GM19043 (cell line): ENCODE measurements around the gene RAI1.

Experiments used
- ATAC-seq: cut with Tn5 transposase; IDR thresholded peaks from one replicate; pipeline ENCODE4 v1.9.1; 2021; ENCODE audit warnings: low read depth; ENCODE audit not compliant: unreplicated experiment

Gene RAI1

GRCh38 chr17:17761894-17762743 lies 80.9 kb downstream of the RAI1 start:
- no peak for ATAC-seq

- no peak for ATAC-seq
These were observed 81.5 kb downstream of the RAI1 start for GRCh38 chr17:17762744-17763105.

- ATAC-seq = no peak
These were observed 81.9 kb downstream of the RAI1 start for GRCh38 chr17:17763136-17763535.

- no peak for ATAC-seq
These were observed 82.5 kb downstream of the RAI1 start for GRCh38 chr17:17763734-17764133.

DNA sequence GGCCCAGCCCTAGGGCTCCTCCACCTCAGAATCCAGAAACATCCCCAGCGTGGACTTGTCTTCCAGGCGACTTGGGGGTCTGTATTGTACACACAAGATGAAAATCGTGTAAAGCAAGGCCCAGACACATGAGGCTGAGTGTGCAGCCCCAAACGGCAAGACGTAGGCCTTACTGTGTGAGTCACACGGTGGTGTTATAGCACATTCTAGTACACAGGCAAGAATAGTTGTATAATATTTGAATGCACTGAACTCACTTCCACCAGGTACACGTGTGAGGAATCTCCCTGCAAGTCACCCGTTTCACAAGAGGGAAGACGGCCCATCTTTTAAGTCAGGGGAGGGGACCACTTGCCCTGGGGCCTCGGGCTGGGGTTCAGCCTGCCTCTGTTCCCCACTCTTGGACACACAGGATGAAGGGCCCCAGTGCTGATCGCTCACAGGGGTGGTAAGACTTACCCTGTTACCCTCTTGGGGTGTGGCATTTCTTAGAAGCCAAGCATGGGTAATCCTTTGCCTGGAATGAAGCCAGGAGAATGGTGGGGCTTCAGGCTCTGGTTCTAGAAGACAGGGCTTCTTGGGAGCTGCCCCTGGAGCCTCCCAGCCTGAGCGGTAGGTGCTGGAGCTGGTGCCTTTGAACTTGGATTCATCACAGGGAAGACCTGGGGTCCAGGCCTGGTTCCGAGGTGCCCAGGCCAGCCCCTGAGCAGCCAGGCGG lies 84.3 kb downstream of the RAI1 start:
- no peak for ATAC-seq

DNA sequence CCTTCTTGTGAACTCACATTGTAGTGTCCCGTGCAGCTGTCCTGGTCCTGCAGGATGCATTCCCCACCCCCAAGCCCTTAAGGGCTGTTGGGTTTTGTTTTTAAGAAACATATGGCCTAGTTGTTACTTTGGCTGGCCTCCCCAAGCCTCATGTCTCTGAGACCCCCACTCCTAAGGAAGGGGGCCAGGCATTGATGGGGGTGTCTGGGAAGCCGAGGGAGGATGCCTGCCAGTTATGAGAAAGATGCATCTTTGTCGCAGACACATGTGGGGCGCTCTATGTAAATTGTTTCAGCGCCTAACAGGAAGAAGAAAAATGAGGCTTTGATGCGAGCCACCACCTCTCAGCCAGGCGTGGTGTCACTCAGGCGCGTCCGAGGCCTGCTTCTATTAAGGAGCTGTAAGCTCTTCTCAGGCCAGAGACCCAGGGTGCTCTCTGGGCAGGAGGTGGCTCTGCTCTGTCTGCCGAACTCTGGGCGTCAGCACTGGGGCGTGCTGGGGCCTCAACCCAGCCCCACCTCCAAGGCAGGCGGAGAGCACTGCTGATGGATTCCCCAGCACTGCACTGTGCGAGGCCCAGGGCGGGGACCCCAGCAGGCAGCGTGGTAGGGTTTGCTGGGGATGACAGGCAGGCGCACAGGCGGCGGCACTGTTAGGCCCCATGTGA lies 85.0 kb downstream of the RAI1 start:
- ATAC-seq = peak; percentile 60

DNA sequence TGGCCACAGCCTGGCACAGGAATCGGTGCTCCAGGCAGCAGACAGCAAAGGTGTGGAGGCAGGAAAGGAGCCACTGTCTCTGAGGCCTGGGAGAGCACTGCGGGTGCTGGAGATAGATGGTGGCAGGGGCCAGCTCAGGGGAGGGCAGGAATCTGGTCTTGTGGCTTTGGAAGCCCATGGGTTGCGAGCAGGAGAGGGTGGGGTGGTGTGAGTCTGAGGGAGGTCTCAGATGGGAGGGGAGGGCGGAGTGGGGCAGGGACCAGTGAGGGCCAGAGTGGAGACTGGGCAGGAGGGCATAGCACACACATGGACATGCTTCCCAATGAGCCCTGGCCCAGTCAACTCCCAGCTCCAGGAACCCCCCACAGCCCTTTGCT lies 85.5 kb downstream of the RAI1 start:
- ATAC-seq = no peak

GRCh38 chr17:17767154-17767869 lies 86.1 kb downstream of the RAI1 start:
- ATAC-seq = no peak

DNA sequence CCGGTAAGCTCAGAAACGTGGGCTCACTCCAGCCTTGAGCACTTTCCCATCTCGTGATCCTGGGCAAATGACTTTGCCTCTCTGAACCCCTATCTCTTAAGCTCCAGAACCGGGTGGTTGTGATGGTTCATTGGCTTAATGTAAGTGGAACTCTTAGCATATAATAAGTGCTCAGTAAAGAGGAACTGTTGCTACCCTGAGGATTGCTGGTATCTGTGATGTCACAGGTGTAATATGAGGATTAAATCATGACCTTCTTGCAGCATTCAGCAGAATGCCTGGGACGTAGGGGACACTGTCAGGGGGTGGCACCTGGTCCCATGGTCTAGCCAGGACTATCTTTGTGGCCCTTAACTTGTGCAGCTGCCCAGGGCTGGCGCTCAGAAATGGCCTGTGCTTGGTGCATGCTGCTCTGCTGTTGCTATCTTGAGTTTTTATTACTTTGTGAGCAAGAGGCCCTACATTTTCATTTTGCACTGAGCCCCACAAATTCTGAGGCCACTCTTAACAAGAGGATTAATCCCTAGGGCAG lies 86.7 kb downstream of the RAI1 start:
- no peak for ATAC-seq

GRCh38 chr17:17768424-17769088 lies 87.3 kb downstream of the RAI1 start:
- ATAC-seq = no peak

DNA sequence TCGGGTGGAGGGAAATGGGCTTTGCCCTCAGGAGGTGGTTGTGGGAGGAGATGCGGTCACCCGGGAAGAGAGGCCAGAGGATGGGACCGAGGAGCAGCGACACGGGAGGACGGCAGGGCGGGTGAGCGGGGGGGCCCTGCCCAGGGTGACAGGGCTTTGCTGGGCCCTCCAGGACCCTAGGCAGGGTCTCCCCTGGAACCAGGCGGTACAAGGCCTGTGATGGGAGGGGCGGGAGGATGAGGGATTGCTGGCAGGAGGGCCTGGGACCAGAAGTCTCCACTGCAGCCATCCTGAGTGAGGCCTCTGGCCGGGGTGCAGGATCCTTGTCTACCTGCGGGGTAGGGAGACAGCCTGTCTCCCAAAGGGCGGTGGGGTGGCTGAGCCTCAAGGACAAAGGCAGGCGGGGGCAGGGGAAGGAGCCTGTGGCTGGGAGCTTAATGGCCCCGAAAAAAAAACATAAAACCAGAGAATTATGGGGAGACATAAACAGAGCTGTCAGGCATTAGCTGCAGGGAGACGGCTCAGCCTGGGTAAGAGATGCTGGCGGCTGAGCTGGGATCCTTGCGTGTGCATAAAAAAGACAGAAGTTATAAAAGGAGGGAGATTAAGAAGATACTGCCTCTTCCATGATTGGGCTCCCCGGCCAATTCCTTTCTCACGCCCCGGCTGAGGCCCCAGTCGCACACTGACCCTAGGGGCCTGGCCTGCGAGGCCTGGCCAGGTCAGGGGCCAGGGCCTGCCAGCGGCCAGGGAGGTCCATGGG lies 88.8 kb downstream of the RAI1 start:
- ATAC-seq = no peak

- no peak for ATAC-seq
These were observed 89.4 kb downstream of the RAI1 start for GRCh38 chr17:17770632-17771044.

GRCh38 chr17:17771498-17772201 lies 90.4 kb downstream of the RAI1 start:
- ATAC-seq = no peak

GRCh38 chr17:17772231-17772630 lies 91.0 kb downstream of the RAI1 start:
- ATAC-seq = no peak

- no peak for ATAC-seq
These were observed 93.0 kb downstream of the RAI1 start for GRCh38 chr17:17774009-17774881.

GRCh38 chr17:17776889-17777288 lies 95.6 kb downstream of the RAI1 start:
- no peak for ATAC-seq

- ATAC-seq = no peak
These were observed 97.2 kb downstream of the RAI1 start for GRCh38 chr17:17778308-17779014.
